ENCODE data around the gene JMJD1C. TPM values are rescaled to one million over a fixed set of nuclear protein-coding genes. Genes with fewer than 3 reads are reported as not detected.

Gene JMJD1C
- polyA plus RNA-seq, 3 donors: 88.6 to 121 (median 109) TPM

DNA sequence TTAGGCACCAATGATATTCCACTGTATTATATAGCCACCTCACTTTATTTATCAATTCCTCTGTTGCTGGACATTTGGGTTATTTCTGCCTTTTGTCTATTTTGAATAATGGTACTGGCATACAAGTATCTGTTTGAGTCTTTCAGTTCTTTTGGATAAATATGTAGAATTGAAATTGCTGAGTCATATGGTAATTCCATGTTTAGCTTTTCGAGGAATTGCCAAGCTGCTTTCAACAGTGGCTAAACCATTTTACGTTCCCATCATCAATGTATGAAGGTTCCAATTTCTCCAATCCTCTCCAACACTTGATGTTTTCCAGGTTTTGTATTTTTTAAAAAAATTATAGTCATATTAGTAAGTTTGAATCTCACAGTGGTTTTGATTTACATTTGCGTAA lies 42.3 kb downstream of the JMJD1C start:
- no peak for DNase-seq (ENCODE audit: extremely low read depth in 1 of 11, low read depth in 9 of 11, low spot score in 4 of 11)

DNA sequence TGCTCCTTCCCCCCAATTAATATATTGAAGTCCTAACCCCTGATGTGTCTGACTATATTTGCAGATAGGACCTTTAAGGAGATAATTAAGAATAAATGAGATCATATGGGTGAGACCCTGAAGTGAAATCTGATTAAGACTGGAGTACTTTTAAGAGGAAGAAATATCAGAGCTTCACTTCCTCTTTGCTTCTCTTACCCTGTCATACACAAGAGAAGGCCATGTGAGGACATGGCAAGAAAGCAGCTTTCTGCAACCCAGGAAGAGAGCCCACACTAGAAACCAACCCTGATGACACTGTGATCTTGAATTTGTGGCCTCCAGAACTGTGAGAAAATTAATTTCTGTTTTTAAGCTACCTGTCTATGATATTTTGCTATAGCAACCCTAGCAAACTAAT lies 44.2 kb downstream of the JMJD1C start:
- DNase-seq (ENCODE audit: extremely low read depth in 1 of 11, low read depth in 9 of 11, low spot score in 4 of 11): no peak

DNA sequence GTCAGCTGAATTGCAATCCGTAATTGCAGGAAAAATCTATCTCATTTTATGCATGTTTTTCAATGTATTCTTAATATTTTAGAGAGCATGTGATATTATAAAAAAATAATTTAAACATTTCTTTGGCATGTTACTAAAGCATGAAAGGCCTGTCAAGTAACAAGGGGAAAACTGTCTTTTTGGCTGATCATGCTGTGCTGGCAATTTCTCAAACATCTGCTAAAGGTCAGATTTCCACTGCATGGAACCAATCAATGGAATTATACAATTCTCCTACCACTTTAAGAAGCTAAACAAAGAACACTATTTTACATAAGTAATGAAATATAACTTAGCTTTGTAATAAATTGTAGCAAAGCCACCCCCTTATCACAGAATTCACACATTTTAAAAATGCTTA lies 49.4 kb downstream of the JMJD1C start:
- DNase-seq (ENCODE audit: extremely low read depth in 1 of 11, low read depth in 9 of 11, low spot score in 4 of 11): no peak

DNA sequence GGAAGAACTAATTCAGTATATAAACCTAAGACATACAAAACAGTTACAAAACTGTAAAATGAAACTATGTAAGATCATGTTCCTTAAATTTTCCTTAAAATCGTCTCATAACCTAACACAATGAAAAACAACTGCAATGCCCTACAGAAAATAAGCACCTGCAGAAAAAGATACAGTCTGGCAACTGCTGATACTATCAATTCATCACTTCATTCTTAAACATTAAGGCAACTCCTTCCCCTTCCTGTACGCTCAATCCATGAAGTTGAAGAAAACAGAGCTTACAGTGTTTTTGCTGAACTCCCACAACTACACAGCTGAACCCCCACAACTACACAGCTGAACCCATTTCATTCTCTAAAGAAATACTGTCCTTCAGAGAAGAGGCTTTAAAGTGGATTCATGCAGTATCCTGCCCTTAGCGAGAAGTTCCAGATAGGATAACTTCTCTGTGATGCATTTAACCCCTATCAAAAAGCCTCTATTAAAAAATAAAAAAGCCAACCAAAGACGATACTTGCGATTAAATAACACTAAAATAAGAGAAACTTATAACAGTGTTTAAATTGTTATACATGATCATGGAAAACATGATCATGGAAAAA lies 50.0 kb downstream of the JMJD1C start:
- no peak for DNase-seq (ENCODE audit: extremely low read depth in 1 of 11, low read depth in 9 of 11, low spot score in 4 of 11)

DNA sequence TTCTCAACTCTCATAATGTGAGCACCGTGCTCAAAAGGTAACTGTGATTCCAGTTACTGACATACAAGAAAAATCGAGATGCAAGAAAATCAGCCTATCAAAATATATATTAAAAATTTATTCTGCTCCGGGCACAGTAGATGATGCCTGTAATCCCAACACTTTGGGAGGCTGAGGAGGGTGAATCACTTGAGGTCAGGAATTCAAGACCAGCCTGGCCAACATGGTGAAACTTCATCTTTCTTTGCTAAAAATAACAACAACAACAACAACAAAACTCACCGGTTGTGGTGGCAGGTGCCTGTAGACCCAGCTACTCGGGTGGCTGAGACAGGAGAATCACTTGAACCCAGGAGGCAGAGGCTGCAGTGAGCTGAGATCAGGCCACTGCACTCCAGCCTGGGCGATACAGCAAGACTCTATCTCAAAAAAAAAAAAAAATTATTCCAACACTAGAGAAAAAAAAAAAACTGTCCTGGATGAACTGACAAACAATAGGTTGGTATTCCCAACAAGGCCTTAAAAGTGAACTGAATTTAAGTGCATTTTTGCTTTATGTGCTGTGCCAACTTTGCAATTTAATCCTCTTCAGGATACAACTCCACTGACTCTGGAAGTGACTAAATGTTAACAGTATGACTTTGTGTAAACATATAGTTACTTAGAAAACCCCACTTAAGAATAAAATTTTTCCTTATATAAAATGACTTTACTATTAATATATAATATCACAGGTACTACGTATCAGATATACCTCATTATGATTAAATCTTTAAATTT lies 51.1 kb downstream of the JMJD1C start:
- DNase-seq (ENCODE audit: extremely low read depth in 1 of 11, low read depth in 9 of 11, low spot score in 4 of 11): no peak

DNA sequence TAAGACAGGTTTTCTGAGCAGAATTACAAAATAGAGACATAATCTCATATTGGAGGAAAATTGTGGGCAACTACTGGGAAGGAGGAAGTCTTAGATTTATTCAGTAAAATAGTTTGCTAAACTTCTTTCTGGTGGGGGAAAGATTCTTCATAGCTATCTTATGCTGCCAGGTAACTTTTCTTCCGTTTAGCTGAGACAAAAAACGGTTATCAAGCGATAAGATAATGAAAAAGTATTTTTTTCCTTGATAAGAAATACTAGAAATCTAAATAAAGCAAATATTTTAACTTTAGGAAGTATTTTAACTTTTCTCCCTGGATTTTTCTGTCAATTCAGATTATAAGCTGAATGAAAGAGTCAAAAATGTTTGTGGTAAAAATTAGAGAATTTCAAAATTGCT lies 52.3 kb downstream of the JMJD1C start:
- no peak for DNase-seq (ENCODE audit: extremely low read depth in 1 of 11, low read depth in 9 of 11, low spot score in 4 of 11)

DNA sequence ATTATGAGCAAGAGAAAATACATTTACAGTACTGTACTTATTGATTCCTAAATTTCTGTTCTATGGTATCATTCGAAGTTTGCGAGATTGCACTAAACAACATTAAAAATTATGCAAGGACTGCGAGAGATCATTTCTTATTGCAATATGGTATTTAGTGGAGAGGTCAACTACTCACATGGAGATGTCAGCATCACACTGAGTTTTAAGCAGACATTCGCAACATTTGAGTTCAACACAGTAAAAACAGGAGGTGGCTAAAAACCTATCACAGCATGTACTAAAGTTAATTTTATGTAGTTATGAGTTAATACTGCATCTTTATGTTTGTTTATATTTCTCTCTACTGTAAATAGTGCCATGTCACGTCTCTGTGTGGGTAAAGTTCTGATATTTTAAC lies 53.5 kb downstream of the JMJD1C start:
- no peak for DNase-seq (ENCODE audit: extremely low read depth in 1 of 11, low read depth in 9 of 11, low spot score in 4 of 11)

DNA sequence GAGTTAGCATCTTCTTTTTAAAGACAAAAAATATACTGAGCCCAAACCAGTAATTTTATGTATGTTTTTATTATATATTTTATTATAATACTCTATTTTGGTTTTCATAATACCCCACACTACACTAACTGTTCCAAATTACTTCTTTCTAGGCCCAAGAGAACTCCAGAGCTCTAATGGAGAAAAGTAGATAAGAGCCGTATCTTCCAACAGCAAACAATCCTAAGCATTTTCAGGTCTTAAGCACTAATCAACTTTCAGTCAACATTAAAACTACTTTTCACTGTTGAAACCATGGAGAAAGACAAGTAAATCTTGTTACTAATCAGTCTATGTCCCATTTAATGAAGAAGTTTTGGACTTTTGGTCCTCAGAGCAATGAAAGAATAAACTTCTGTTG lies 55.1 kb downstream of the JMJD1C start:
- no peak for DNase-seq (ENCODE audit: extremely low read depth in 1 of 11, low read depth in 9 of 11, low spot score in 4 of 11)

DNA sequence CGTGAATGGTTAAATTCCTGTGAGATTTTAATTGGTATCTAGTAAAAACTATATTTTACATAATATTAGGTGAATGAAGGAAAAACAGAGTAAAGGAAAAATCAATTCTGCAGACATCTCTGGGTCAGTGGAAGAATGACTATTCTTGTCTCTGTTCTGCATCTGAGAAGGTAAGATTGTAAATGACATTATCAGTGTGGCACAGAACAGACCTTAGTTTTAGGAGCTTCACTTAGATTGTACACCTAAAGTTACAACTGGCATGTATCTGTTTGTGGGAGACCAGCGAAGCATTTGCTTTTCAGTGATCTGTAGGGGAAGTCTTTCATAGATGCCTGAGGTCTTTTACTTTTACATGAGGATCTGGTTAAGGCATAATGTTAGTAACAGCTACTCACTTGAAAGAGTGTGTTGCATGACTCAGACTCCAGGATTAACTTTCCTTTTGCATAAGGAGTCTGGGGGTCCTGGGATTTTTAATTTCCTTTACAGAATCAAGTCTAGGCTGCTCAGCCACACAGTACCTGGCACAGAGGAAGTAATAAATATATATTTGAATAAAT lies 56.2 kb downstream of the JMJD1C start:
- no peak for DNase-seq (ENCODE audit: extremely low read depth in 1 of 11, low read depth in 9 of 11, low spot score in 4 of 11)

DNA sequence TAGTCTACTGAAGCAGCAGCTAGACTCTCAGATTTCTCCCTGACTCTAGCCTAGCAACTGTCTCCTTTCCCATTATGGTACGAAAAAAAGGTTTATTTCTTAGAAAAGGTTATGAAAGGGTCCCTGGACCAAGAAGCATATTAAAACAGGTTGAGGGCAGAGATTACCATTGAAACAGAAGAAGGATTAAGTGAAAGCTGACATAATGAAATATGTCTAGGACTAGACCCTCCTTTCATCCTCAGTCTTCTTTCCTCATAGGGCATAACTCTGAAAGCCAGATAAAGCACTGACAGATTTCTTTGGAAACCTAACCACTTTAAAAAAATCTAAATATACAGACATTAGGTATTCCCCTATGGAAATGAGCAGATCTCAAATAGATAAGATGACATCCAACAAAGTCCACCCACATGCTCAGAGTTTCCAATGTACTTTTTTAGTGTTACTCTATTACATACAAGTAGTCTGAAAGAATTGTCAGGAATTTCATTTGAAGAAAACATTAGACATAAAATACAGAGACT lies 58.6 kb downstream of the JMJD1C start:
- DNase-seq (ENCODE audit: extremely low read depth in 1 of 11, low read depth in 9 of 11, low spot score in 4 of 11): no peak

DNA sequence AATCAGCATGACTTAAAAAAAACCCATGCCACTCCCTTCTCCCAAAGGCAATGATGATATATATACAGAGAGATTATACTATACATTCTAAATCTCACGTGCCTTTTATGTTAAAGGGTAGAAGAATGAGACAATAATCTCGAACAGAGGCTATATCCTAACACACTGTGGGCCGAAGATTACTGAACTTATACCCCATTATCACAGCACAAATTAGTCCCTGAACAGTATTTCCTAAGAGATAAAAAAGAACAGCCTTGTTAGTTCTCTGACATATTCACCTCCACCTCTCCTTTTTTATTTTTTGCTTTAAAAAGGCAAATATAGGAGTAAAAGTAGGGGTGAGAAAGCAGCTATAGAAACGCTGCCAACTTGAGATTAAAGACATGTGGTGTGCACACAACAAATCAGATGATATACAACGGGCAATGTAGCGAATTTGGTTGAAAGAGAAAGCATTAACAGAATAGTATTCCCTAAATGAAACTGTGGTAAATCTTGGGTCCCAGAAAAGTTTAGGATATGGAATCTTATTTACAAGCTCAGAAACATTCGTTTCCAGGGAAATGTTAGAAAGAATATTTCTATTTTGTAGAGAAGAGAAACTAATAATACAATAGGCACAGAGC lies 69.5 kb downstream of the JMJD1C start:
- DNase-seq (ENCODE audit: extremely low read depth in 1 of 11, low read depth in 9 of 11, low spot score in 4 of 11): no peak

DNA sequence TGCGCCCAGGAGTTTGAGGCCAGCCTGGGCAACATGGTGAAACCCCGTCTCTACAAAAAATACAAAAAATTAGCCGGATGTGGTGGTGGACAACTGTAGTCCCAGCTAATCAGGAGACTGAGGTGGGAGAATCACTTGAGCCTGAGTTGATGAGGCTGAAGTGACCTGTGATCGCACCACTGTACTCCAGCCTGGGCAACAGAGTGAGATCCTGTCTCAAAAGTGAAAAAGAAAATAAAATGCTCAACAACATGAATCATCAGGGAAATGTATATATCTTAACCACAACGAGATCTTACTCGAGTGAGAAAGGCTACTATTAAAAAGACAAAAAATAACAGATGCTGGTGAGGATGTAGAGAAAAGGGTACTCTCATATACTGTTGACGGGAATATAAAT lies 72.7 kb downstream of the JMJD1C start:
- DNase-seq (ENCODE audit: extremely low read depth in 1 of 11, low read depth in 9 of 11, low spot score in 4 of 11): no peak

DNA sequence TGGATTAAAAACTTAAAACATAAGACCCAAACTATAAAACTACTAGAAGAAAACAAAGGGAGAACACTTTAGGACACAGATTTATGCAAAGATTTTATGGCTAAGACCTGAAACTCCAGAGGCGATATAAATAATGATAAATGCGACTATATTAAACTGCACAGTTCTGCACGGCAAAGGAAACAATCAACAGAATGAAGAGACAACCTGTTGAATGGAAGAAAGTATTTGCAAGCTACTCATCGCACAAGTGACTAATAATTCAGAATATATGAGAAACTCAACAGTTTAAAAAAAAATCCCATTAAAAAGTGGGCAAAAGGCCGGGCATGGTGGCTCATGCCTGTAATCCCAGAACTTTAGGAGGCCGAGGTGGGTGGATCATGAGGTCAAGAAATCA lies 73.6 kb downstream of the JMJD1C start:
- DNase-seq (ENCODE audit: extremely low read depth in 1 of 11, low read depth in 9 of 11, low spot score in 4 of 11): no peak

DNA sequence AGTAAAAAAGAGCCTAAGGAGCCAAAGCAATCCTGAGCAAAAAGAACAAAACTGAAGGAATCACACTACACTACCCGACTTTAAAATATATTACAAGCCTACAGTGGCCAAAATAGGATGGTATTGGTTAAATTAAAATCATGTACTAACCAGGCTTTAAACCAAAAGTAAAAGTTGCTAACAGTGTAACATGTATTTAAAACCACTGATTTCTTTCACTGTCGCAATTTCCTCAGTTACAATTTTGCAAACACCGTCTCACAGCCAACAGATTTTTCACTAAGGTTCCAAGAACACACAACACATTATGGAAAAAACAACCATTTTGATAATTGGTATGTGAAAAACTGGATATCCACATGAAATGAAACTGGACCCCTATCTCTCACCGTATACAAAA lies 74.0 kb downstream of the JMJD1C start:
- DNase-seq (ENCODE audit: extremely low read depth in 1 of 11, low read depth in 9 of 11, low spot score in 4 of 11): no peak

DNA sequence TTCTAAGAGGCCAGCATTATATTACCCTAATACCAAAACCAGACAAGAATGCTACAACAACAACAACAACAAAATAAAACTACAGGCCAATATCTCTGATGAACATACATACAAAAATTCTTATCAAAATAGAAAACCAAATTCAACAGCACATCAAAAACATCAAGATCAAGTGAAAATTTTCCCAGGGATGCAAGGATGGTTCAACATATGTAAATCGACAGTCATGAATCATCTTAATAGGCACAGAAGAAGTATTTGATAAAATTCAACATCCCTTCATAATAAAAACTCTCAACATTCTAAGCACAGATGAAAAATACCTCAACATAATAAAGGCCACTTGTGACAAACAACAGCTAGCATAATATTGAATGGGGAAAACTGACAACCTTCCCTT lies 75.3 kb downstream of the JMJD1C start:
- DNase-seq (ENCODE audit: extremely low read depth in 1 of 11, low read depth in 9 of 11, low spot score in 4 of 11): no peak

DNA sequence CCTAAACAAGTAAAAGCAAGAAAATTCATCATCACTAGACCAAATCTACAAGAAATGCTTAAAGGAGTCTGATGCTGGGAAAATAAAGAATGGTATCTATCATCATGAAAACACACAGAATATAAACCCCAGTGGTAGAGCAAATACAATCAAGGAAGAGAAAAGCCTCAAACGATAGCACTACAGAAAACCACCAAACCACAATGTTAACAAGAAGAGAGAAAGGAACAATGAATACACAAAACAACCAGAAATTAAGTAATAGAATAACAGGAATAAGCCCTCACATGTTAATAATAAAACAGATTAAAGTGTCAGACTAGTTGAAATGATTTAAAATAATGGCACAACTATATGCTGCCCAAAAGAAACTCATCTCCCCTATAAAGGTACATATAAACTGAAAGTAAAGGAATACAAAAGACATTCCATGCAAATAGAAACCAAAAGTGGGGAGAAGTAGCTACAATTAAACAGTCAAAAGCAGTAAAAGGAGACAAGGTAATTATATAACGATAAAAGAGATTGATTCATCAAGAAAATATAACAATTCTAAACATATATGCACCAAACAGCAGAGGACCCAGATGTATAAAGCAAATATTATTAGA lies 77.3 kb downstream of the JMJD1C start:
- DNase-seq (ENCODE audit: extremely low read depth in 1 of 11, low read depth in 9 of 11, low spot score in 4 of 11): no peak

DNA sequence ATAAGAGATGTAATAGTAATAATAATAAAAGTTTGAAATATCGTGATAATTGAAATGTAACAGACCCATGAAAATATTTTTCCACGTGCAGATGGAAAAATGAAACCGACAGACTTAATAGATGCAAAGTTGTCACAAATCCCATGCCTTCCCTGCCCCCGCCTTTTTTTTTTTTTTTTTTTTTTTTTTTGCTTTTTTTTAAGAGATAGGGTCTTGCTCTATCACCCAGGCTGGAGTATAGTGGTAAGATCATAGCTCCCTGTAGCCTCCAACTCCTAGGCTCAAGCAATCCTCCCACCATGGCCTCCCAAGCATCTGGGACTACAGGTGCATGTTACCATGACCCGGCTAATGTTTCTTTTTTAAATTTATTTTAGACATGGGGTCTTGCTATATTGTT lies 80.5 kb downstream of the JMJD1C start:
- no peak for DNase-seq (ENCODE audit: extremely low read depth in 1 of 11, low read depth in 9 of 11, low spot score in 4 of 11)

DNA sequence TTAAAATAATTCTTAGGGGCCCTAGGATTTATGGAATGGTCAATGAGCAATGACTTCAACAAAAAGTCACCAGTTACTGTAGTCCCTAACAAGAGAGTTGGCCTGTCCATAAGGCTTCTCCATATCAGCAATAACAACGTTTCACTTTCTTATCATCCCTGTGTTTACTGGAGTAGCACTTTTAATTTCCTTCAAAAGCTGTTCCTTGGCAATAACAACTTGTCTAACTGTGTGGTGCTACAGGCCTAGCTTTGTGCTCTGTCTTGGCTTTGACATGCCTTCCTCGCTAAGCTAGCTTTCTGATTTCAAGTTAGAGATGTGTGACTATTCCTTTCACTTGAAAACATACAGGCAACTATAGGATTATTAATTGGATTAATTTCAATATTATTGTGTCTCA lies 81.1 kb downstream of the JMJD1C start:
- no peak for DNase-seq (ENCODE audit: extremely low read depth in 1 of 11, low read depth in 9 of 11, low spot score in 4 of 11)

DNA sequence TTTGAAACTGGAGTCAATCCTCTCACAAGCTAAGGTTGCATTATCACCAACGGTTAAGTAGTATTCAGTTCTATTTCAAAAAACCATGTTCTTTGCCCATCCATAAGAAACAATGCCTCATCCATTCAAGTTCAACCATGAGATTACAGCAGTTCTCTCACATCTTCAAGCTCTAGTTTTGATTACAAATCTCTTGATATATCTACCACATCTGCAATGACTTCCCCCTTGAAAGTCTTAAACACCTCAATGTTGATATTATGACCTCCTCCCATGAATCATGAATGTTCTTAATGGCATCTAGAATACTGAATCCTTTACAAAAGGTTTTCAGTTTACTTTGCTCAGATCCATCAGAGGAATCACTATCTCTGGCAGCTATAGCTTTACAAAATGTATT lies 81.8 kb downstream of the JMJD1C start:
- DNase-seq (ENCODE audit: extremely low read depth in 1 of 11, low read depth in 9 of 11, low spot score in 4 of 11): no peak

DNA sequence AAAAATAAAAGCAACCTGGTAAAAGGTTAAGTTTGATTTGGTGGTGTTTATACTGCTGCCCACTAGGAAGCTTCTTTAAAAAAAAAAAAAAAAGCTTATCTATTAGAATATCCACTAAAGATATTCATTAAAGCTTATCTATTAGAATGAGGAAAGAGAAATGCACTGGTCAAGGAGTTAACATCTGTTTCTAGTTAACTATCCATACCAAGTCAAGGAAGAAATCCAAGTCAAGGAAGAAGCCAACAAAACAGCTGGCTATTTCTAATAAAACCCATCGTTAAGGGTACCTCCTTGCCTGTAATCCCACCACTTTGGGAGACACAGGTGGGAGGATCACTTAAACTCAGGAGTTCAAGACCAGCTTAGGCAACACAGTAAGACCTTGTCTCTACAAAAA lies 82.6 kb downstream of the JMJD1C start:
- DNase-seq (ENCODE audit: extremely low read depth in 1 of 11, low read depth in 9 of 11, low spot score in 4 of 11): no peak

All from renal cortex interstitium (tissue), 11 donors.